ENCODE results near the gene MYD88. TPM values are rescaled to one million over a fixed set of nuclear protein-coding genes. Genes with fewer than 3 reads are reported as not detected.

Gene MYD88
- total RNA-seq, 1 donor from 2014 or later = 6.9 TPM

GRCh38 chr3:38110314-38111050, 28.0 kb upstream of the MYD88 start:
- intact Hi-C loops (cut with micrococcal nuclease) = no loop called here
- H3K9me3 ChIP-seq (replicated peaks) = peaks cover 7% of the 10 kb centered on the region
- H3K27me3 ChIP-seq (ENCODE audit: low read depth) = no peaks in the 10 kb centered on the region
- TF ChIP-seq, protein P1, sequence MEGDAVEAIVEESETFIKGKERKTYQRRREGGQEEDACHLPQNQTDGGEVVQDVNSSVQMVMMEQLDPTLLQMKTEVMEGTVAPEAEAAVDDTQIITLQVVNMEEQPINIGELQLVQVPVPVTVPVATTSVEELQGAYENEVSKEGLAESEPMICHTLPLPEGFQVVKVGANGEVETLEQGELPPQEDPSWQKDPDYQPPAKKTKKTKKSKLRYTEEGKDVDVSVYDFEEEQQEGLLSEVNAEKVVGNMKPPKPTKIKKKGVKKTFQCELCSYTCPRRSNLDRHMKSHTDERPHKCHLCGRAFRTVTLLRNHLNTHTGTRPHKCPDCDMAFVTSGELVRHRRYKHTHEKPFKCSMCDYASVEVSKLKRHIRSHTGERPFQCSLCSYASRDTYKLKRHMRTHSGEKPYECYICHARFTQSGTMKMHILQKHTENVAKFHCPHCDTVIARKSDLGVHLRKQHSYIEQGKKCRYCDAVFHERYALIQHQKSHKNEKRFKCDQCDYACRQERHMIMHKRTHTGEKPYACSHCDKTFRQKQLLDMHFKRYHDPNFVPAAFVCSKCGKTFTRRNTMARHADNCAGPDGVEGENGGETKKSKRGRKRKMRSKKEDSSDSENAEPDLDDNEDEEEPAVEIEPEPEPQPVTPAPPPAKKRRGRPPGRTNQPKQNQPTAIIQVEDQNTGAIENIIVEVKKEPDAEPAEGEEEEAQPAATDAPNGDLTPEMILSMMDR (IDR thresholded peaks at IDR 0.05; ENCODE audit: borderline replicate concordance) = no peak
- H3K4me3 ChIP-seq = no peak overlapping the region
- DNase-seq = no peak
- no peak overlapping the region for H3K27ac ChIP-seq (replicated peaks)
- H3K36me3 ChIP-seq = no peaks in the 10 kb centered on the region
- no peaks in the 10 kb centered on the region for H3K4me1 ChIP-seq

DNA sequence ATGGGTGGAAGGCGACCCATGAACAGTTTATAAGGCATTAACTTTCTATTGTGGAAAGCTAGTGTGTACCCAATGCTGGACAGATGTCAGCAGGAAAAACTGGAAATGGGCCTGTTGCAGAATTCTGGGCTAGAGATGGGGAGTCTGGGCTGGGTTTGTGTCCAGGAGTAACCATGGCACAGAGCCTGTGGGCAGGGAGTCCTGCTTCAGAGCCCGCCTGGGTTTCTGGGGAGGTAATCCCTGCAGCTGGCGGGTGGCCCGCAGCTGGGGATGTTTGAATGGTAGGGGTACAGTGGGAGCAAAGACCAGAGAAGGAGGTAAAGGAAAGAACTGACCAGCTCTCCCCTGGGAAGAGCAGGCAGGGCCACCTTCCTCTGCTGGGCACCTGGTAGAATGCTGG, 27.3 kb upstream of the MYD88 start:
- Histone ChIP-seq H3K27me3 (ENCODE audit: low read depth) (no peaks in the 10 kb centered on the region), H3K27ac (replicated peaks) (no peak overlapping the region), H3K9me3 (replicated peaks) (no peaks in the 10 kb centered on the region), H3K4me1 (no peaks in the 10 kb centered on the region), H3K4me3 (no peak overlapping the region), H3K36me3 (no peaks in the 10 kb centered on the region)
- no peak for DNase-seq
- TF ChIP-seq, protein P1 (IDR thresholded peaks at IDR 0.05; ENCODE audit: borderline replicate concordance) = no peak
- intact Hi-C loops (cut with micrococcal nuclease) = no loop called here

DNA sequence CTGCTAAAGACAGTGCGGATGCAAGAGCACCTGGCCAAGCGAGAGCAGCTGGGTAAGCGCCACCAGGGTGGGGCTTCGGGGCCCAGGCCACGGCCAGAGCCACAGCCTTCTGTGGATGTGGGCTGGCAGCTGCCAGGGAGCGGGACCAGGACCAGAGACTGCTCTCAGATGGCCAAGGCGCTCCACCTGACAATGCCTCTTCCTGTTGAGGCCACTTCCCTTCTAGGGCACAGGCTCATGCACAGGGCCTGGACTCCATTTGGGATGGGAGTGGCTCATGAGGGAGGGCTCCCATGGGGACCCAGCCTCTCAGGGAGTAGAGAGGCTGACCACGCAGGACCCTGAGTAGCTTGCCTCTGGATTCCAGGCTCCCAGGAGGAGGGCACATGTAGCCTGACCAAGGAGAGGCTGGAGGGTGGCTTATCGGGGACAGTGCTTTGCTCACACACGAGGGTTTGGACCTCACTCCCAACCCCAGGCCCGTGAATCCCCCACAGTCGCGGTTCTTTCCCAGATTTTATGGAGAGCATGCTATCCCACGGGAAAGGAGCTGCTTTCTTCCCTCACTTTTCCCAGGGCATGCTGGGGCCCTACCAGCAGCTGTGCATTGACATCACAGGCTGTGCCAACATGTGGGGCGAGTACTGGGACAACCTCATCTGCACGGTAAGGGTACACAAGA, 26.6 kb upstream of the MYD88 start:
- TF ChIP-seq, protein P1 (IDR thresholded peaks at IDR 0.05; ENCODE audit: borderline replicate concordance) = no peak
- Histone ChIP-seq H3K27ac (replicated peaks) (no peak overlapping the region), H3K9me3 (replicated peaks) (no peaks in the 10 kb centered on the region), H3K4me3 (no peak overlapping the region), H3K27me3 (ENCODE audit: low read depth) (no peaks in the 10 kb centered on the region), H3K36me3 (no peaks in the 10 kb centered on the region), H3K4me1 (no peaks in the 10 kb centered on the region)
- intact Hi-C loops (cut with micrococcal nuclease) = no loop called here
- no peak for DNase-seq

DNA sequence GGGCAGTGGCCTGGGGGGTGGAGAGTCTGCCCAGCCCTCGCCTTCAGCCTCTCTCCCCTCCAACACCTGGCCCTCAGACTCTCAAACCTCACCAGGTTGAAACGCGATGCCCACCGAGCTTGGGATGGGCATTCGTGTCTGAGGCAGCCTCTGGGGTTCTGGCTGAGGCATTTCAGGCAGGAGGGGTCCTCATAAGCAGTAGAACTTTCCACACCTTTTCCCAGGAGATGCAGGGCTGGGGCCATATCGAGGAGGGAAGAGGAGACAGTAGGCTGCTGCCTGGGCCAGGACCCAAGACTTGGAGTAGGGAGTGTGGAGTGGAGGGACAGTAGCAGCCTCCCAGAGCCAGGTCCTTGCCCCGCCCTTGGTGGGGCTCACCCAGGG, 26.1 kb upstream of the MYD88 start:
- no peak overlapping the region for H3K4me3 ChIP-seq
- H3K4me1 ChIP-seq = peaks cover 4% of the 10 kb centered on the region
- no peaks in the 10 kb centered on the region for H3K27me3 ChIP-seq (ENCODE audit: low read depth)
- no peak overlapping the region for H3K27ac ChIP-seq (replicated peaks)
- no peak for DNase-seq
- no peaks in the 10 kb centered on the region for H3K36me3 ChIP-seq
- TF ChIP-seq, protein P1 (IDR thresholded peaks at IDR 0.05; ENCODE audit: borderline replicate concordance) = no peak
- intact Hi-C loops (cut with micrococcal nuclease) = no loop called here
- H3K9me3 ChIP-seq (replicated peaks) = no peaks in the 10 kb centered on the region

GRCh38 chr3:38114052-38114874, 24.2 kb upstream of the MYD88 start:
- H3K27me3 ChIP-seq (ENCODE audit: low read depth) = no peaks in the 10 kb centered on the region
- H3K36me3 ChIP-seq = no peaks in the 10 kb centered on the region
- H3K9me3 ChIP-seq (replicated peaks) = no peaks in the 10 kb centered on the region
- H3K4me3 ChIP-seq = no peak overlapping the region
- intact Hi-C loops (cut with micrococcal nuclease) = no loop called here
- no peak overlapping the region for H3K27ac ChIP-seq (replicated peaks)
- H3K4me1 ChIP-seq = peaks cover 11% of the 10 kb centered on the region
- no peak for DNase-seq
- TF ChIP-seq, protein P1 (IDR thresholded peaks at IDR 0.05; ENCODE audit: borderline replicate concordance) = no peak
